HCT116 (cell line): ENCODE measurements around the gene SLC16A5. TPM values are rescaled to one million over a fixed set of nuclear protein-coding genes. Genes with fewer than 3 reads are reported as not detected.
A peak's percentile ranks its signal among the peaks of the same experiment; 100 is the strongest.

Experiments used
- ATAC-seq: fragments of 200-7000 bp; cut with Tn5 transposase; 2 replicates; pipeline ENCODE4 v1.9.1; 2020; ENCODE audit warnings: mild to moderate bottlenecking, moderate library complexity
- BruUV-seq: library from RNA; stranded (reverse); fragments of 400-500 nt; replicated peaks from 2 replicates; lab custom pipeline; 2021; lab: Mats Ljungman, UMichigan
- CTCF ChIA-PET: fragments of 300-600 bp; sonication (Branson Sonifier 250); formaldehyde crosslinking; loops from one replicate; lab custom pipeline; 2021; ENCODE audit warnings: antibody characterized with exemption; lab: Charles Lee
- POLR2A ChIA-PET: fragments of 300-600, 350-600 bp; sonication (Branson Sonifier 250); formaldehyde crosslinking; loops from one replicate; lab custom pipeline; 2021; ENCODE audit warnings: antibody characterized with exemption; lab: Charles Lee
- RAD21 ChIA-PET, 2 experiments: fragments of 300-600 bp; sonication (Branson Sonifier 250); formaldehyde crosslinking; loops; one replicate each; lab custom pipeline; 2023; ENCODE audit warnings: low total read pairs in 2 of 2; ENCODE audit not compliant: uncharacterized antibody in 2 of 2, unreplicated experiment in 2 of 2, low non-redundant PET in 1 of 2; lab: Charles Lee
- DNase-seq: peaks from one replicate; pipeline ENCODE4 v3.0.0-alpha.2; 2010; ENCODE audit warnings: low read depth, low spot score
- H2AFZ ChIP-seq: fragments of 200-600 bp; shearing (Covaris generic), sonication (generic); 2 replicates; pipeline ENCODE4 v1.6.1; 2017; ENCODE audit warnings: low read depth, mixed run types, mixed read lengths, antibody characterized with exemption, low read length; ENCODE audit not compliant: poor library complexity, severe bottlenecking
- H3K27ac ChIP-seq: 2 replicates; pipeline ENCODE4 v1.5.1; 2012; ENCODE audit warnings: low read depth, low read length
- H3K27me3 ChIP-seq: fragments of 200-600 bp; sonication (generic); 2 replicates; pipeline ENCODE4 v1.6.1; 2016; ENCODE audit warnings: mixed run types, low read length, mixed read lengths; ENCODE audit not compliant: insufficient read depth
- H3K36me3 ChIP-seq, 2 experiments: fragments of 200-500 bp in 1 of 2; fragments of 200-600 bp in 1 of 2; sonication (Bioruptor generic) in 1 of 2; sonication (generic) in 1 of 2; 2 replicates each; pipeline versions ENCODE4 v1.5.1 to v1.6.1; 2014 to 2016; ENCODE audit warnings: low read length in 2 of 2, inconsistent platforms in 1 of 2, mixed read lengths in 1 of 2, mixed run types in 1 of 2; ENCODE audit not compliant: insufficient read depth in 2 of 2, control insufficient read depth in 1 of 2
- H3K4me1 ChIP-seq, 2 experiments: fragments of 200-600 bp in 1 of 2; sonication (generic) in 1 of 2; 2 replicates each; pipeline versions ENCODE4 v1.5.1 to v1.6.1; 2012 to 2017; ENCODE audit warnings: low read length in 2 of 2, inconsistent platforms in 1 of 2, mild to moderate bottlenecking in 1 of 2, mixed read lengths in 1 of 2, mixed run types in 1 of 2, moderate library complexity in 1 of 2; ENCODE audit not compliant: insufficient read depth in 2 of 2, control insufficient read depth in 1 of 2
- H3K4me2 ChIP-seq: fragments of 200-600 bp; sonication (generic); 2 replicates; pipeline ENCODE4 v1.6.1; 2017; ENCODE audit warnings: mixed run types, low read length, mixed read lengths
- H3K4me3 ChIP-seq, 2 experiments: fragments of 200-600 bp in 1 of 2; sonication (generic) in 1 of 2; replicated peaks in 1 of 2; 2 replicates each; pipeline ENCODE4 v1.5.1; 2011 to 2016; ENCODE audit warnings: low read length in 2 of 2, control low read depth in 1 of 2, low read depth in 1 of 2, mild to moderate bottlenecking in 1 of 2, mixed read lengths in 1 of 2, mixed run types in 1 of 2
- H3K79me2 ChIP-seq: fragments of 200-600 bp; sonication (generic); 2 replicates; pipeline ENCODE4 v1.6.1; 2017; ENCODE audit warnings: mild to moderate bottlenecking, mixed run types, low read length, moderate library complexity, mixed read lengths; ENCODE audit not compliant: insufficient read depth
- H3K9ac ChIP-seq: fragments of 200-600 bp; sonication (generic); 2 replicates; pipeline ENCODE4 v1.6.1; 2016; ENCODE audit warnings: low read length, mixed read lengths
- H3K9me2 ChIP-seq: fragments of 200-600 bp; sonication (generic), shearing (Covaris generic); 2 replicates; pipeline ENCODE4 v1.6.1; 2017; ENCODE audit warnings: mixed run types, mild to moderate bottlenecking, moderate library complexity; ENCODE audit not compliant: insufficient read depth
- H3K9me3 ChIP-seq, 2 experiments: fragments of 200-500 bp in 1 of 2; fragments of 200-600 bp in 1 of 2; sonication (Bioruptor generic) in 1 of 2; sonication (generic) in 1 of 2; 2 replicates each; pipeline ENCODE4 v1.6.1; 2014 to 2017; ENCODE audit warnings: low read length in 2 of 2, mixed read lengths in 2 of 2, inconsistent platforms in 1 of 2, low read depth in 1 of 2, mild to moderate bottlenecking in 1 of 2, mixed run types in 1 of 2, moderate library complexity in 1 of 2; ENCODE audit not compliant: control insufficient read depth in 1 of 2, insufficient read depth in 1 of 2
- H4K20me1 ChIP-seq: fragments of 200-600 bp; sonication (generic), shearing (Covaris generic); 2 replicates; pipeline ENCODE4 v1.6.1; 2017; ENCODE audit warnings: mixed run types, mild to moderate bottlenecking, moderate library complexity; ENCODE audit not compliant: insufficient read depth
- ATF3 ChIP-seq: IDR thresholded peaks from 2 replicates; pipeline ENCODE4 v1.6.1; 2012
- CEBPB ChIP-seq: IDR thresholded peaks from 2 replicates; pipeline ENCODE4 v1.6.1; 2012; ENCODE audit warnings: low read depth
- CTCF ChIP-seq, 3 experiments: fragments of 200-600 bp in 1 of 3; sonication (generic) in 1 of 3; IDR thresholded peaks in 2 of 3; conservative IDR thresholded peaks in 1 of 3; 2 replicates each; pipeline ENCODE4 v1.5.1; 2012 to 2017; ENCODE audit warnings: low read depth in 2 of 3, low read length in 2 of 3, antibody characterized with exemption in 1 of 3, borderline replicate concordance in 1 of 3, control low read depth in 1 of 3, mild to moderate bottlenecking in 1 of 3, mixed read lengths in 1 of 3, mixed run types in 1 of 3, moderate library complexity in 1 of 3; ENCODE audit not compliant: insufficient read depth in 1 of 3
- EGR1 ChIP-seq: IDR thresholded peaks from 2 replicates; pipeline ENCODE4 v1.6.1; 2012; ENCODE audit warnings: low read depth
- EZH2 ChIP-seq: fragments of 200-600 bp; sonication (generic); IDR thresholded peaks from 2 replicates; pipeline ENCODE4 v1.6.1; 2017; ENCODE audit warnings: antibody characterized with exemption, mixed run types
- EZH2phosphoT487 ChIP-seq: fragments of 200-600 bp; IDR thresholded peaks from 2 replicates; pipeline ENCODE4 v1.6.1; 2018; ENCODE audit warnings: antibody characterized with exemption, borderline replicate concordance
- MAX ChIP-seq: IDR thresholded peaks from 2 replicates; pipeline ENCODE4 v1.6.1; 2012
- POLR2A ChIP-seq: IDR thresholded peaks from 2 replicates; pipeline ENCODE4 v1.7.0; 2011; ENCODE audit warnings: borderline replicate concordance; ENCODE audit not compliant: insufficient read depth, insufficient read length; ENCODE audit errors: extremely low read depth
- POLR2AphosphoS5 ChIP-seq: IDR thresholded peaks from 2 replicates; pipeline ENCODE4 v1.6.1; 2011; ENCODE audit warnings: mild to moderate bottlenecking, low read depth, low read length, moderate library complexity
- RAD21 ChIP-seq: IDR thresholded peaks from 2 replicates; pipeline ENCODE4 v1.6.1; 2012; ENCODE audit warnings: low read depth, mild to moderate bottlenecking
- REST ChIP-seq: IDR thresholded peaks from 2 replicates; pipeline ENCODE4 v1.6.1; 2012; ENCODE audit warnings: low read depth
- SIN3A ChIP-seq: IDR thresholded peaks from 2 replicates; pipeline ENCODE4 v1.6.1; 2012; ENCODE audit warnings: low read depth
- SP1 ChIP-seq: IDR thresholded peaks from 2 replicates; pipeline ENCODE4 v1.6.1; 2012; ENCODE audit warnings: low read depth
- SRF ChIP-seq: IDR thresholded peaks from 2 replicates; pipeline ENCODE4 v1.6.1; 2012; ENCODE audit warnings: low read depth
- intact Hi-C: fragments of 100-400 bp; cut with micrococcal nuclease; formaldehyde crosslinking; loops from 2 replicates; pipeline ENCODE4 v1.10.0; 2022
- total RNA-seq: library from RNA; stranded (reverse); gene quantifications from one replicate; pipeline ENCODE4 v1.2.1, GENCODE V29; 2021; ENCODE audit not compliant: unreplicated experiment

Gene SLC16A5
- total RNA-seq, 1 experiment from 2014 or later = 79.3 TPM

- TF ChIP-seq ATF3 (no peak), EZH2 (no peak), EZH2phosphoT487 (no peak), SRF (no peak), MAX (no peak)
These were observed 21.3 kb downstream of the SLC16A5 start (continued) for GRCh38 chr17:75109046-75109406.

- Histone ChIP-seq H3K4me3 (peak within 1 kb of the TSS; percentile 81 to 91), H3K27me3 (no peaks in the 10 kb centered on the region), H4K20me1 (no peaks in the 10 kb centered on the region; the same call in 1 of the 2 replicates), H3K9me3 (no peaks in the 10 kb centered on the region), H3K36me3 (peaks cover 0 to 15% of the 10 kb centered on the region in 2 experiments; a peak in 2 of 4 replicates), H3K9me2 (no peaks in the 10 kb centered on the region), H3K79me2 (peaks cover 39% of the 10 kb centered on the region), H3K4me1 (peaks cover 19 to 51% of the 10 kb centered on the region in 2 experiments), H2AFZ (no peak within 1 kb of the TSS), H3K27ac (peak within 1 kb of the TSS; percentile 72), H3K4me2 (peak within 1 kb of the TSS; percentile 89), H3K9ac (peak within 1 kb of the TSS; percentile 82)
- ChIA-PET RAD21 (interaction anchor here (0.7 to 1.0 kb wide), 3 partner anchors 21 to 55 kb away, joined by 3 to 5 read pairs (median 3); no protein-coding TSS in a partner anchor), POLR2A (interaction anchor here (0.6 to 1.7 kb wide), 12 partner anchors 8 to 237 kb away, joined by 3 to 13 read pairs (median 4); partner anchors contain the start of genes FDXR, NT5C, NUP85 and SLC16A5), CTCF (interaction anchor here (1.0 to 2.9 kb wide), 10 partner anchors 21 to 303 kb away, joined by 3 to 14 read pairs (median 6); partner anchors contain the start of gene NT5C)
- DNase-seq = peak; percentile 72
- ATAC-seq = peak; percentile 76
- intact Hi-C loops = loop anchor here (2.0 to 10.0 kb wide), 4 partner anchors 37 to 155 kb away; partner anchors contain the start of genes GGA3 and MRPS7
- BruUV-seq = TSS peak; percentile 88
- TF ChIP-seq SP1 (no peak), POLR2A (peak; percentile 87), RAD21 (peak; percentile 39), EZH2phosphoT487 (no peak), CEBPB (no peak), CTCF (IDR thresholded peaks at IDR 0.05 in 2 of 3, conservative IDR thresholded peaks at IDR 0.05 in 1 of 3; ENCODE audit: borderline replicate concordance in 1 of 3, insufficient read depth in 1 of 3, low read depth in 2 of 3, low read length in 2 of 3) (no peak), EZH2 (no peak), EGR1 (peak; percentile 91), SIN3A (no peak; the same call in 1 of the 2 replicates), REST (no peak), MAX (peak; percentile 44; the same call in 1 of the 2 replicates), POLR2AphosphoS5 (peak; percentile 97)
These were observed 21.9 kb downstream of the SLC16A5 start, which contains the start of gene ARMC7 for GRCh38 chr17:75109407-75110233. TSS of gene ARMC7 (plus strand) at chr17:75109969. CDS start at chr17:75110289, 320 bp downstream.
